ENCODE results near the gene SMPD1.

SMPD1 gene

GRCh38 chr11:6417907-6418556 lies 27.8 kb downstream of the SMPD1 start:
- DNase-seq = no peak

- no peak for DNase-seq
Measured at GRCh38 chr11:6418557-6419008, 28.3 kb downstream of the SMPD1 start.

DNA sequence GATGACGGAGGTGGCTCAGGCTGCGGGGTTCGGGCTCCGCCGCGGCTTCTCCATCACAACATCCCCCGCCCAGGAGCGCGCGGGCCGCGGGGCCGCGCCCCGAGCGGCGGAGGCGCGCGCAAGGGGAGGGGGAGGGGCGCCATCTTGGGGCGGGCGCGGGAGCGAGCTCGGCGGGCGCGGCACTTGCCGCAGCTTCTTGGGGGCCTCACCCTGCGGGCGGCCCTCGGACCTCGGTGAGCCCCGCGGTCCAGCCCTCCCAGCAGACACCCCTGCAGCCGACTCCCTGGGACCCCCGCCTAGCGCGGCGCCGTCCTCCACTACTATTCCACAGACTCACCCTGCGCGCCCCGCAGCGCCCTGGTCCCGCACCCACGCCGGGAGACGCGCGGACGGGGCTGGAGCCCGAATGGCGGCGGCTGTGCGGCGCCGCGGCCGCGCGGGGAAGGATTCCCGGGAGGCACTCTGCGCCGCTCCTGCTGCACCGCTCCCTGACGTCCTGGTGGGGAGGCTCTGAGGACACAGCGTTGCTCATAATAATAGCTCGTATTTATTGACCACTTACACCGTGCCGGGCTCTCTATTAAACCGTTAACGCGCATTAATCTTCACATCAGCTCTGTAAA lies 28.8 kb downstream of the SMPD1 start, which contains the start of gene APBB1:
TSS of gene APBB1 (minus strand) at position 86 of the 623 bp plus-strand sequence. CDS start 7,747 bp downstream, outside the sequence.
- no peak for DNase-seq

- no peak for DNase-seq
Measured at GRCh38 chr11:6420677-6421076, 30.4 kb downstream of the SMPD1 start.

DNA sequence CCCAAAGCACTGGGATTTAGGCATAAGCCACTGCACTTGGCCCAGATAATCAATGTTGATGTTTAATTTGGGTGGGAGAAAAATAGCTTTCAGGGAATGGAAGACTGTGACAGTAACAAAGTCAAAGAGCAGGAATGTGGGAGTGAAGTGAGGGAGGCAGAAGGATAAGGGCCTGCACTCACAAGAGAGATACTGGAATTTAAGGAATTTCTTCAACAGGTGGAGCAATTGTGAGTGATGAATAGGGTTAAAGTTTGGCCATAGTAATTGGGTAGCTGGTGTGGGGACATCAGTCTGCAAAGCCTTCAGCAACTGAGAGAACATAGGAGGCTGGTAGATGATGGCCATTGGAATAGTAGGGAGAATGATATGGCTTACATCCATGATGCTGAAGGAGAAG lies 37.2 kb downstream of the SMPD1 start:
- no peak for DNase-seq

GRCh38 chr11:6431861-6432260 lies 41.6 kb downstream of the SMPD1 start:
- DNase-seq = no peak

DNA sequence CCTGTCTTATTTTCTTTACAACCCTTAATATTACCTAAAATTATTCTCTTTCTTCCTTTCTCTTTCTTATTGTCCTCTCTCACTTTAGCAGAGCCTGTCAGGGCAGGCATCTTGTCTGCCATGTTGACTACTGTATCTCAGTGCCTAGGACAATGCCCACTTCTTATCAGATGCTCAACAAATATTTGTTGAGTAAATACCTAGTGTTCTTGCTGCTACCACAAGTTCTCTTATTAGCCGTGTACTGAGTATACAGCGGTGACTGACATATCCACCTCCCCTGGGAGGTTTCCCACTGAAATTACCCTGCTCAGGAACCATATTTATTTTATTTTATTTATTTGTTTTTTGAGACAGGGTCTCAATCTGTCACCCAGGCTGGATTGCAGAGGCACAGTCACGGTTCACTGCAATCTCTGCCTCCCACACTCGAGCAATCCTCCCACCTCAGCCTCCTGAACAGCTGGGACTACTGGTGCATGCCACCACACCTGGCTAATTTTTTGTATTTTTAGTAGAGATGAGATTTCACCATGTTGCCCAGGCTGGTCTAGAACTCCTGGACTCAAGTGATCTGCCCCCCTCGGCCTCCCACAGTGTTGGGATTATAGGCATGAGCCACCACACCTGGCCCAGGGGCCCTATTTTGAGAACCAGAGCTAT lies 43.9 kb downstream of the SMPD1 start:
- no peak for DNase-seq

DNA sequence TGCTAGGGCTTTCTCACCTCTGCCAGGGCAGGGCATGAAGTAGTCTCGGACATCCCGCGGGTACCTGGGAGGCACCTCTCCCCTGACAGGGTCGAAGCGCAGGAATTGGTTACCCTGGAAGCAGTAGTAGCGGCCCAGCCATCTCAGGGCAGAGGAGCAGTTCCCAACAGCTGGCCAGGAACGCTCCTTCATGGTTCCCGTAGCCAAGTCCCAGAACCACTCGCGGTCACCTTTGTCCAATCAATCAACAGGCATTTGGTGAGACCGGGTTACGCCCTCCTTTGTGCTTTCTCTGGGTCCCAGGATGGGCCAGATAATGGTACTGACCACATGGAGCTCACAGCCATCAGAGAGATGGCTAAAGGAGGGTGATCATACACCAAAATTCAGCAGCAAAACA lies 47.1 kb downstream of the SMPD1 start:
- no peak for DNase-seq

DNA sequence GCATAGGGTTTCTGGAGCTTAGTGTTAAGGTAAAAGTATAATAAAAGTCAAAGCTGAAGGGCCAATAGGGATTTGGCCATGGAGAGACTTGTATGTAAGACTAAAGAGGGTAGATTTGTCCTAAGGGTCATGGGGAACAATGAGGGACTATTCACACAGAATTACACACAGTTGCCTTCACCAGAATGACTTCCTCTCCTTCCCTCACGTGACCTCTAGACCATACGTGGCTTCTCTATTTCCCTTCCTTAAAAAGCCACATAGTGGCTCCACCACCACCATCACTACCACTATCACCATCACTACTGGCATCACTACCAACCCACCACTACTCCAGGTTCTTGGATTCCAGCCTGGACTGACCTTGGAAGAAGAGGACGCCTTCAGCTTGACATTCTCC lies 47.7 kb downstream of the SMPD1 start:
- no peak for DNase-seq

DNA sequence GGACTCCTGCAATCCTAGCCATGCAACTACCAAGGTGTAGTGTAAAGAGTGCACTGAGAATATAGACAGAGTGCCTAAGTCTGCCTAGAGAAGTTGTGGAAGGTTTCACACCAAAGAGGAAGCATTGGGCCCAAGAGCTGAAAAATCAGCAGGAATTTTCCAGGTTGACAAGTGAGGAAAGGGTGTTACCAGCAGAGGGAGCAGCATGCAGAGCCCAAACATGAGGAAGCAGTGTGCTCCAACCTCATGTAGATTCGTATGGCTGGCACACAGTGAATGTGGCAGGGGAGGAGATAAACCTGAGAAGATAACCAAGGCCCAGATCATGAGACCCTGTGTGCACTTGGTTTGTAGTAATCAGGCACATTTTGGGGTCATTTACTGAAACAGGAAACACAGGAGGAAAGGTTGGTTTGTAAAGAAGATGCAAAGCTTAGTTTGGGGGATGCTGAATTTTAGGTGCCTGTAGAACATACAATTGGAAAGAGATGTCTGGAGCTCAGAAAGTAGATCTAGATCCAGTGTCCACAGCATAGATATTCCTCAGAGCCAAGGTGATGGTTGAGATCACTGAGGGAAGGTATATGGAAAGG lies 48.8 kb downstream of the SMPD1 start:
- no peak for DNase-seq

- no peak for DNase-seq
Measured at GRCh38 chr11:6440906-6441358, 50.7 kb downstream of the SMPD1 start, which contains the start of gene HPX. TSS of gene HPX (minus strand) at chr11:6440987. CDS start at chr11:6440963, 24 bp downstream.

DNA sequence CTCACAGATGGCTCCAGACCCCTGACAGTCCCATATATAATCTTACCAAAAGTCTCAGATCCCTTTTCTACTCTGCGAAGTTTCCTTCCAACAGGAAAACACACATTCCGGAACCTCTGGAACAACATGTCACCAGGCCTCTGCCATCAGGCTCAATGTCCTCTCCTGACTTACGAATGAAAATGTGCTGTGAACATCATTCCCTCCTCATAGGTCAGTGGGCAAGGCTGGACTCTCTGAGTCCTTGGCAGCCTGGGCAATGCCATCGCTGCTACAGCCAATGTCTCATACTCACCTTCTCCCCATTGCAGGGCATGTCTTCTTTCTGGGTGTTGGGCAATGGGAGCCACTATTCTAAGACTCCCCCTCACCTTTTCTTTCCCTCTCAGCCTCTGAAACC lies 52.2 kb downstream of the SMPD1 start:
- DNase-seq = no peak

GRCh38 chr11:6443269-6444003 lies 53.2 kb downstream of the SMPD1 start:
- DNase-seq = no peak

Measured in NCI-H1417 treated with DMSO at 0.1 percent for 48 hours (cell line).